MG63 (cell line): ENCODE data around the gene FBLN5. TPM values are rescaled to one million over a fixed set of nuclear protein-coding genes. Genes with fewer than 3 reads are reported as not detected.
A peak's percentile ranks its signal among the peaks of the same experiment; 100 is the strongest.

ENCODE experiments used
- DNase-seq: peaks from one replicate; pipeline ENCODE4 v3.0.0-alpha.2; 2020
- H3K27me3 ChIP-seq: fragments of 250-450 bp; sonication (Bioruptor Pico); 2 replicates; pipeline ENCODE4 v1.5.1; 2020; ENCODE audit warnings: mild to moderate bottlenecking, moderate library complexity
- H3K36me3 ChIP-seq: fragments of 250-450 bp; sonication (Bioruptor Pico); 2 replicates; pipeline ENCODE4 v1.5.1; 2020; ENCODE audit warnings: mild to moderate bottlenecking, moderate library complexity
- H3K4me3 ChIP-seq: fragments of 250-450 bp; sonication (Bioruptor Pico); 2 replicates; pipeline ENCODE4 v1.5.1; 2020; ENCODE audit warnings: mild to moderate bottlenecking, moderate library complexity
- H3K9me3 ChIP-seq: fragments of 250-450 bp; sonication (Bioruptor Pico); 2 replicates; pipeline ENCODE4 v1.5.1; 2020; ENCODE audit warnings: mild to moderate bottlenecking, moderate library complexity
- total RNA-seq: library from RNA; depleted of rRNA; stranded (reverse); fragments of >200 nt; shearing (Covaris generic); gene quantifications from 2 replicates; pipeline ENCODE4 v1.2.3, GENCODE V29; 2014; ENCODE audit warnings: low replicate concordance

The FBLN5 gene
- total RNA-seq, 1 experiment from 2014 or later = 0.16 TPM

DNA sequence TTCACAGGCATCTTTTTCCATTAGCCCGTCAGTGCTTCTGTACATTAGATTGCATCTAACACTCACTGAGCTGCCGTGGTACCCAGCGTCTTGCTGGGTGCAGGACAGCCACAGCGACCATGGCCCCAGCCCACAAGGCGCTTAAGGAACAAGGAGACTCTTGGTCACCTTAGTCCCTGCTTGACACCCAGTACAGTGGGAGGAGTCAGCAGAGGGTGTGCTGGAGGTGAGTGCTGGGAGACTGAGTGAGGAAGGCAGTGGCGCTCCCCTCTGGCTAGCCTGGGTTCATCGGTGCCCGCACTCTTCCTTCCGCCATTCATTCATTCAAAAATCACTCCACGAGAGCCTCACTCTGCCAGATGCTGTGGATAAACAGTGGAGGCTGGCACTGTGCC is 21.8 kb downstream of the FBLN5 start:
- Histone ChIP-seq H3K4me3 (no peak overlapping the region), H3K27me3 (no peaks in the 10 kb centered on the region), H3K9me3 (no peaks in the 10 kb centered on the region), H3K36me3 (no peaks in the 10 kb centered on the region)
- no peak for DNase-seq

DNA sequence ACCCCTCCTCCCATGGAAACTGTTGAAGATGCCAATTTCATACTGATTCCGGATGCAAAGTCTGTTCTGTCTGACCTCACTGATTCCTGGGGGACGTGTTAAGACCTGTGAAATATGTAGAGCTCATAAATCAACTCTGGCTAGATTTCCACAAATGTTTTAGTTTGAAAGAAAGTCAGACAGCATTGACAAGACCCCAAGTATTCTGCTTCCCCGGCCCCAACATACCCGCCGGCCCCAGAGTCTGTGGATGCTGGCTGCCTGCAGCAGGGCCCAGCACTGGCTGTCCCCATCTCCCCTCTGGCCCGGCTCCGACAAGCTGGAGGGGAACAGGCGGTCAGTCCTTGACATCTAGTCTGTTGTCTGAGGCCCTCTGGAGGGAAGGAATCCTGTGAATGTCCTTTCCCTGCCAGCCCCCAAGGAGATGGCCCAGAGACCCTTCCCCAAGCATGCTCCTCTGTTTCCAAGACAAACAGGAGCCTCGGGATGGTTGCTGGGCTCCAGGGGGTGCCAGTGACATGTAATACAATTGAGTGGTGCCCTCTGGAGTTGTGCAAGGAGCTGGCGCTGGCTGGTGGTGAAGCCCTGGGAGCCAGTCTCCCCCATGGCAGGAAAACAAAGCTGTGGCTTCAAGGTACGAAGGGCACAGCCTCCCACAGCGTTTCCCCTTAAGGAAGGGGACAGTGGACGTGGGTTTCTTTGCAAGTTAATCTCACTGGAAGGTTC is 22.3 kb downstream of the FBLN5 start:
- no peaks in the 10 kb centered on the region for H3K36me3 ChIP-seq

DNA sequence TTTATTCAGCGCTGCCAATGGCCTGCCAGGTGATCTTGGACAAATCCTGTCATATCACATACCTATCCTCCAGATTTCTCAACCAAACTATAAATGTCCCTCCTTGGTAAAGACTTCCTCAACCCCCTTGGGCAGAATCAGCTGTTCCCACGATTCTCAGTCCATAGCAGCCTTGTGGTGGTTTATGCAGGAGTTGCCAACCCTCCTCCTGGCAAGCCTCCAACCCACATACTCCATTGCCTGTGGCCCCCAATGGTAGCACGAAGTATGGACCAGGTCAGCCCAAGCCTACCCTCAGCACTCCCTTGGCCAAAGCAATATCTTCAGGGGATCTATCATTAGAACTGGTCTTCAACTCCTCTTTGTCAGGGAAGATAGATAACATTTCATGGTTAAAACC is 27.0 kb downstream of the FBLN5 start:
- no peaks in the 10 kb centered on the region for H3K36me3 ChIP-seq
- no peak for DNase-seq
- no peaks in the 10 kb centered on the region for H3K9me3 ChIP-seq
- H3K27me3 ChIP-seq = no peaks in the 10 kb centered on the region
- H3K4me3 ChIP-seq = no peak overlapping the region

More for the DNA sequence above, 22.3 kb downstream of the FBLN5 start:
- H3K9me3 ChIP-seq = no peaks in the 10 kb centered on the region
- no peak overlapping the region for H3K4me3 ChIP-seq
- DNase-seq = no peak
- H3K27me3 ChIP-seq = no peaks in the 10 kb centered on the region

- H3K9me3 ChIP-seq = no peaks in the 10 kb centered on the region
- DNase-seq = no peak
- H3K4me3 ChIP-seq = no peak overlapping the region
- H3K36me3 ChIP-seq = no peaks in the 10 kb centered on the region
- H3K27me3 ChIP-seq = no peaks in the 10 kb centered on the region
Measured at GRCh38 chr14:91919814-91920213, 27.7 kb downstream of the FBLN5 start.

DNA sequence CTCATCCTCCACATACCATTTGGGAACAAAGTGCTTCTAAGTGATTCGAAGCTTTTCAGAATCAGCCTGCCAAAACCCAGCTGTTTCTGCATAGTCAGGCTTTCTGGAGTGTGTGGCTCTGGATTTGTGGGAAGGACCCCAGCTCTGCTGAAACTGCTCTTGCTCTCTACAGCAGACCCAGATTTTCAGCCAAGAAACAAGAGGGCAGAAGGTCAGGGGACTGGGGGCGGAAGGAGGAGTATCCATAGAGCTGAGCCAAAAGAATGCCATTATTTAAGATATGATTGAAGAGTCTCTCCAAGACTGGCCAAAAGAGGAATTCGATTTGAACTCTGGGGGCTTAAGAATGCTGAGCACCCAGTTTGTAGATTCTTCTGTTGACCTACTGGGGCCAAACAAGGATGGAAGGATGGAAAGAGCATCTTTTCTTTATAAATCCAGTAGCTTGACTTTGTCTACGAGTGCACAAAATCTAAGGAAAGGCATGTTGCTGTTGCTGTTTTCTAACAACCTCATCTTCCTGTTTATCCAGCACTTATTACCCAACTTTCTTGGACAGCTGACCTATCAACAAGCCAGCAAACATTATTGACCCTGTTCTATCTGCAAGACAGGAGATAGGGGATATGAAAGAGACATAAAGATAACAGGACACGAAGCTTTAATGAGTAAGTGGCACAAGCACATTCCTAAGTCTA is 29.2 kb downstream of the FBLN5 start:
- Histone ChIP-seq H3K36me3 (no peaks in the 10 kb centered on the region), H3K4me3 (no peak overlapping the region), H3K9me3 (no peaks in the 10 kb centered on the region), H3K27me3 (no peaks in the 10 kb centered on the region)
- no peak for DNase-seq

DNA sequence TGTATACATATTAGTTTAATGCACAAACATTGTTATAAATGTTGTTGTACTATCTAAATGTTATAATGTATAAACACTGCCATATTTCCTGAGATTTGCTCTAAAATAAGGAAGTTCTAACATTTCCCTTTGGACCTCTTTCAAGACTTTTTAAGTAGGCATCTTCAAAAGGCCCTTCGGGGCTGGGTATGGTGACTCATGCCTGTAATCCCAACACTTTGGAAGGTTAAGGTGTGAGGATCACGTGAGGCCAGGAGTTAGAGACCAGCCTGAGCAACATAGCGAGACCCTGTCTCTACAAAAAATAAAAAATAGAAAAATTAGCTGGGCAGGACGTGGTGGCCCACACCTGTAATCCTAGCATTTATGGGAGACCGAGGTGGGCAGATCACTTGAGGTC is 35.5 kb downstream of the FBLN5 start:
- DNase-seq = no peak
- H3K4me3 ChIP-seq = no peak overlapping the region
- no peaks in the 10 kb centered on the region for H3K27me3 ChIP-seq
- H3K9me3 ChIP-seq = no peaks in the 10 kb centered on the region
- H3K36me3 ChIP-seq = no peaks in the 10 kb centered on the region

DNA sequence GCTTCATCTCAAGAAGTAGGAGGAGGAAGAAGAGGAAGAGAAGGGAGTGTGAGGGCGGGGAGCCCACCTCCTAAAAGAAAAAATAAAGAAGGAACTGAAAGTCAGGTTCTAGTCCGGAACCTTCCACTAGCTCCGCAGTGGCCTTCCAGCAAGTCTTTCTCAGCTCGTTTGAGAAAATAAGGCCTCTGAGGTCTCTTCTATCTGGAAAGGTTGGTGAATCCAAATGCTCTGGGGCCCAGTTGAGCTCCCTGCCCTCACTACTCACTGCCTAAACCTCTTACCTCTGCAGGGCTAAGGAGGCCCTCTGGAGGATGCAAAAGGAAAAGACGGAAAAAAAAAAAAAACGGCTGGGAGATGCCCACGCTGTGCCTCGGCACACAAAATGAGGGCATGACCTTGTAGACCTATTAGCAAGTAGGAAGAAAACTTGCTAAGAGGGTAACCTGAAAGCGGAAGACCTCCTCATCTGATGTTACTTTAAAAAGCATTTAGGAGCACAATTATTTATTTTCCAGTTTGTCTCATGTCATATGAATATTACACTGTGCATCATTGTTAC is 35.9 kb downstream of the FBLN5 start:
- no peak overlapping the region for H3K4me3 ChIP-seq
- DNase-seq = peak; percentile 31
- no peaks in the 10 kb centered on the region for H3K9me3 ChIP-seq
- no peaks in the 10 kb centered on the region for H3K36me3 ChIP-seq
- no peaks in the 10 kb centered on the region for H3K27me3 ChIP-seq

- DNase-seq = no peak
- Histone ChIP-seq H3K9me3 (no peaks in the 10 kb centered on the region), H3K36me3 (no peaks in the 10 kb centered on the region), H3K27me3 (no peaks in the 10 kb centered on the region), H3K4me3 (no peak overlapping the region)
Measured at GRCh38 chr14:91910196-91910595, 37.3 kb downstream of the FBLN5 start.

DNA sequence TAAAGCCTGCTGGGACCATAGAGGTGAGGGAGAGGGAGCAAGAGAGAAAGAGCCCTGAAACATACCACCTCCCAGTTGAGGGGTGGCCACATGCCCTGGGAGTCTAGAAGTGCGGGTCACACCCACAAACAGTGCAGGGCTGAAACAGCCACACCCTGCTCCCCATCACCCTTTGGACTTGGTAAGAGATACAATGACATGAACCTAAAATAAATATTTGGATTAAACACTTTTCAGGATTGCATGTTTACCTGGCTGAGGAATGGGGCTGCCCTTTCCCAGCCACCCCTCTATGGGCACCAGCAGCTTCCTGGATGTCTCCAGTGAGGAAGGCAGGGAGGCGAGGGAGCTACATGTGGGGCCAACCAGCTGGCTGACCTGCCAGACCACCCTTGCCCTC is 41.1 kb downstream of the FBLN5 start:
- no peaks in the 10 kb centered on the region for H3K36me3 ChIP-seq
- H3K4me3 ChIP-seq = no peak overlapping the region
- no peaks in the 10 kb centered on the region for H3K27me3 ChIP-seq
- no peak for DNase-seq
- H3K9me3 ChIP-seq = no peaks in the 10 kb centered on the region

- H3K36me3 ChIP-seq = no peaks in the 10 kb centered on the region
- no peaks in the 10 kb centered on the region for H3K27me3 ChIP-seq
- H3K9me3 ChIP-seq = no peaks in the 10 kb centered on the region
- no peak for DNase-seq
- H3K4me3 ChIP-seq = no peak overlapping the region
Measured at GRCh38 chr14:91904956-91905645, 42.4 kb downstream of the FBLN5 start.

DNA sequence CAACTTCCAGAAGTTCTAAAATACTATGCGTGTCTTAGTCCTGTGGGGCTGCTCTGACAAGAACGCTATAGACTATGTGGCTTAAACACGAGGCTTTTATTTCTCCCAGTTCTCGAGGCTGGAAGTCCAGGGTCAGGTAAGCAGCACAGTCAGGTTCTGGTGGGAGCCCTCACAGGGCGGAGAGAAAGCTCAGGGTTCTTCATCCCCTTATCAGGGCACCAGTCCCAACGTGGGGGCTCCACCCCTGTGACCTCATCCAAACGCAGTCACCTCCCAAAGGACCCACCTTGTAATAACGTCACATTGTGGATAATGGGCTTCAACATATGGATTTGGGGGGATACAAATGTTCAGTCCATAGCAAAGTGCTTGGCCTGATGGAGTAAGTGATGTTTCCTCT is 43.0 kb downstream of the FBLN5 start:
- H3K36me3 ChIP-seq = no peaks in the 10 kb centered on the region
- DNase-seq = no peak
- no peaks in the 10 kb centered on the region for H3K9me3 ChIP-seq
- no peaks in the 10 kb centered on the region for H3K27me3 ChIP-seq
- H3K4me3 ChIP-seq = no peak overlapping the region

GRCh38 chr14:91903070-91903469 is 44.4 kb downstream of the FBLN5 start:
- no peak for DNase-seq
- Histone ChIP-seq H3K36me3 (no peaks in the 10 kb centered on the region), H3K9me3 (no peaks in the 10 kb centered on the region), H3K4me3 (no peak overlapping the region), H3K27me3 (no peaks in the 10 kb centered on the region)

- no peaks in the 10 kb centered on the region for H3K27me3 ChIP-seq
- no peak overlapping the region for H3K4me3 ChIP-seq
- no peaks in the 10 kb centered on the region for H3K9me3 ChIP-seq
- DNase-seq = no peak
- H3K36me3 ChIP-seq = no peaks in the 10 kb centered on the region
Measured at GRCh38 chr14:91902336-91902735, 45.2 kb downstream of the FBLN5 start.

GRCh38 chr14:91901449-91902226 is 45.9 kb downstream of the FBLN5 start:
- H3K27me3 ChIP-seq = no peaks in the 10 kb centered on the region
- DNase-seq = no peak
- no peaks in the 10 kb centered on the region for H3K9me3 ChIP-seq
- H3K36me3 ChIP-seq = no peaks in the 10 kb centered on the region
- no peak overlapping the region for H3K4me3 ChIP-seq

DNA sequence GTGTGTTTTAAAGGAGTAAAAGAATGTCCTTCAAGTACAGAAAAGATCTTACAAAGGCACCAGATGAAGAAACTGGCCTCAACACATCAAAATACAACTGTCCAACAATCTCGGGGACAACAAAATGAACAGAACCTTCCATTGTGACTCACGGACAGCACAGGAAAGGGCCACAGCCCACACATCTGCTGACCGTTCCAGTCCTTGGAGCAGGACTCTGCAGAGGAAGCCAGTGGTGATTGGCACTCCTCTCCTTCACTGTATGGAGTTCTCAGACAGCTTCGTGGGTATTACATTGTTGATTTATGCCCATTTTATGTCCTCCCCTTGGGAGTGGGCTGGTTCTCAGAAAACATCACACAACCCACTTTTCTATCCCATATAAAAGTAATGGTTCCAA is 47.7 kb downstream of the FBLN5 start:
- DNase-seq = no peak
- no peaks in the 10 kb centered on the region for H3K27me3 ChIP-seq
- H3K4me3 ChIP-seq = no peak overlapping the region
- no peaks in the 10 kb centered on the region for H3K36me3 ChIP-seq
- no peaks in the 10 kb centered on the region for H3K9me3 ChIP-seq

DNA sequence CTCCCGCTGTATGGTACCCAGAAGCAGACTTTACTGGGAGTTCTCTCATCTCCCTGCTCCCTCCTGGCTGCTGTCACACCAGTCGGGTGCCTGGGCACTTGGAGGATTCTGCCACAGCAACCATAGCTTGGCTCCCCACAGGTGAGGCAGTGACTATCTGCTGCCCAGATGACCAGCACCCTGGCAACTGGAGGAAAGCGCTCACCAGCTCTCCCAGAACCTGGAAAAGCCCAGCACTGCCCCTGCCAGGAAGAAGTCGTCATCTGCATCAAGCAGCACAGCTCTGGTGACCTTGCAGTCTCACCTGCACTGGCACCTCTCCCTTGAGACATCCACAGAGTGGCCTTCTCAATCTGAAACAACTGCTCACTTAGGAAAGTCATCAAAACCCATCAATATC is 48.3 kb downstream of the FBLN5 start:
- no peaks in the 10 kb centered on the region for H3K9me3 ChIP-seq

GRCh38 chr14:91898372-91898771 is 49.1 kb downstream of the FBLN5 start:
- H3K9me3 ChIP-seq = no peaks in the 10 kb centered on the region
- H3K27me3 ChIP-seq = no peaks in the 10 kb centered on the region
- no peaks in the 10 kb centered on the region for H3K36me3 ChIP-seq
- no peak overlapping the region for H3K4me3 ChIP-seq
- no peak for DNase-seq

More for the DNA sequence above, 48.3 kb downstream of the FBLN5 start:
- Histone ChIP-seq H3K4me3 (no peak overlapping the region), H3K27me3 (no peaks in the 10 kb centered on the region), H3K36me3 (no peaks in the 10 kb centered on the region)
- DNase-seq = no peak
